ENCODE data around the gene POLD1. TPM values are rescaled to one million over a fixed set of nuclear protein-coding genes. Genes with fewer than 3 reads are reported as not detected.

The POLD1 gene
- total RNA-seq, 1 experiment from 2014 or later: 56.0 TPM

- peak; percentile 7 for DNase-seq (ENCODE audit: low read depth)
Measured at GRCh38 chr19:50465986-50466705, 82.0 kb downstream of the POLD1 start.

GRCh38 chr19:50466706-50467039 lies 82.5 kb downstream of the POLD1 start:
- DNase-seq (ENCODE audit: low read depth): no peak

- no peak for DNase-seq (ENCODE audit: low read depth)
Measured at GRCh38 chr19:50467566-50467965, 83.4 kb downstream of the POLD1 start.

Other genes starting within 250 kb of the POLD1 start
- gene IZUMO2, start 221.1 kb upstream of the POLD1 start, total RNA-seq (2014; rRNA removed): not detected in 2 replicates
- gene MYH14, start 180.7 kb upstream of the POLD1 start, total RNA-seq (2014; rRNA removed): not detected in 2 replicates
- gene KCNC3, start 55.0 kb upstream of the POLD1 start, total RNA-seq (2014; rRNA removed): not detected in 2 replicates
- 0.40 TPM in 1 of 2 replicates, not detected in the other for gene NAPSA, start 18.7 kb upstream of the POLD1 start, total RNA-seq (2014; rRNA removed)
- gene NR1H2, start 7.9 kb upstream of the POLD1 start, total RNA-seq (2014; rRNA removed): 89.3 and 99.2 TPM in 2 replicates
- not detected in 2 replicates for gene SPIB, start 34.6 kb downstream of the POLD1 start, total RNA-seq (2014; rRNA removed)
- 0.11 TPM in 1 of 2 replicates, not detected in the other for gene MYBPC2, start 48.5 kb downstream of the POLD1 start, total RNA-seq (2014; rRNA removed)
- 116 and 122 TPM in 2 replicates for gene EMC10, start 92.2 kb downstream of the POLD1 start, total RNA-seq (2014; rRNA removed)
- gene GARIN5A, start 92.5 kb downstream of the POLD1 start, total RNA-seq (2014; rRNA removed): 0.23 and 2.4 TPM in 2 replicates
- gene JOSD2, start 126.8 kb downstream of the POLD1 start, total RNA-seq (2014; rRNA removed): 41.7 and 47.3 TPM in 2 replicates
- not detected in 2 replicates for gene ASPDH, start 129.6 kb downstream of the POLD1 start, total RNA-seq (2014; rRNA removed)
- gene LRRC4B, start 184.1 kb downstream of the POLD1 start, total RNA-seq (2014; rRNA removed): not detected in 2 replicates

All from LHCN-M2 (cell line).